MM.1S (cell line): ENCODE measurements around the gene TNRC18.
"Not testable (repeated sequence)": the region's sequence is repeated elsewhere in the genome, so short reads cannot be mapped to it uniquely, and the experiment has no call there.

ENCODE experiments used
- DNase-seq: peaks from one replicate; pipeline ENCODE4 v3.0.0-alpha.2; 2015
- H2AFZ ChIP-seq: fragments of 300-600 bp; sonication (generic); 2 replicates; pipeline ENCODE4 v1.6.0; 2016; ENCODE audit warnings: antibody characterized with exemption, low read length
- H3F3A ChIP-seq: fragments of 300-600 bp; sonication (generic); 2 replicates; pipeline ENCODE4 v1.6.1; 2016; ENCODE audit warnings: mild to moderate bottlenecking, antibody characterized with exemption, low read length, moderate library complexity, mixed read lengths; ENCODE audit not compliant: insufficient read depth
- H3K27ac ChIP-seq: fragments of 300-600 bp; sonication (generic); 2 replicates; pipeline ENCODE4 v1.5.1; 2016; ENCODE audit warnings: mild to moderate bottlenecking, low read length
- H3K27me3 ChIP-seq: fragments of 300-600 bp; sonication (generic); replicated peaks from 2 replicates; pipeline ENCODE4 v1.6.0; 2016; ENCODE audit warnings: low read length; ENCODE audit not compliant: insufficient read depth
- H3K36me3 ChIP-seq: fragments of 300-600 bp; sonication (generic); replicated peaks from 2 replicates; pipeline ENCODE4 v1.6.1; 2016; ENCODE audit warnings: mild to moderate bottlenecking, low read length, mixed read lengths; ENCODE audit not compliant: insufficient read depth
- H3K4me1 ChIP-seq: fragments of 300-600 bp; sonication (generic); 2 replicates; pipeline ENCODE4 v1.6.1; 2016; ENCODE audit warnings: low read length, mixed read lengths
- H3K4me2 ChIP-seq: fragments of 300-600 bp; sonication (generic); 2 replicates; pipeline ENCODE4 v1.6.0; 2016; ENCODE audit warnings: low read depth, low read length
- H3K4me3 ChIP-seq: fragments of 300-600 bp; sonication (generic); 2 replicates; pipeline ENCODE4 v1.5.1; 2016; ENCODE audit warnings: low read length, mixed read lengths
- H3K79me2 ChIP-seq: fragments of 300-600 bp; sonication (generic); 2 replicates; pipeline ENCODE4 v1.6.1; 2016; ENCODE audit warnings: mixed run types, low read length, mixed read lengths
- H3K9ac ChIP-seq: fragments of 300-600 bp; sonication (generic); 2 replicates; pipeline ENCODE4 v1.6.1; 2016; ENCODE audit warnings: low read length, mixed read lengths
- H3K9me2 ChIP-seq: fragments of 300-600 bp; sonication (generic); replicated peaks from 2 replicates; pipeline ENCODE4 v1.6.1; 2016; ENCODE audit warnings: mild to moderate bottlenecking, low read length, mixed read lengths; ENCODE audit not compliant: insufficient read depth
- H3K9me3 ChIP-seq: fragments of 300-600 bp; sonication (generic); replicated peaks from 2 replicates; pipeline ENCODE4 v1.6.1; 2016; ENCODE audit warnings: mild to moderate bottlenecking, low read length, mixed read lengths; ENCODE audit not compliant: insufficient read depth
- H4K20me1 ChIP-seq: fragments of 300-600 bp; sonication (generic); 2 replicates; pipeline ENCODE4 v1.6.1; 2016; ENCODE audit warnings: mild to moderate bottlenecking, low read length, moderate library complexity, mixed read lengths; ENCODE audit not compliant: insufficient read depth
- CTCF ChIP-seq: fragments of 300-600 bp; sonication (generic); IDR thresholded peaks from 2 replicates; pipeline ENCODE4 v1.5.1; 2016; ENCODE audit warnings: antibody characterized with exemption, low read length, mixed read lengths
- EZH2 ChIP-seq: fragments of 300-600 bp; sonication (generic); optimal IDR thresholded peaks from 2 replicates; pipeline ENCODE3; 2017; ENCODE audit warnings: low read depth, mild to moderate bottlenecking, antibody characterized with exemption, low read length, mixed read lengths
- EZH2phosphoT487 ChIP-seq: fragments of 300-600 bp; sonication (generic); IDR thresholded peaks from 2 replicates; pipeline ENCODE4 v1.6.1; 2018; ENCODE audit warnings: antibody characterized with exemption, low read length

TNRC18 gene

DNA sequence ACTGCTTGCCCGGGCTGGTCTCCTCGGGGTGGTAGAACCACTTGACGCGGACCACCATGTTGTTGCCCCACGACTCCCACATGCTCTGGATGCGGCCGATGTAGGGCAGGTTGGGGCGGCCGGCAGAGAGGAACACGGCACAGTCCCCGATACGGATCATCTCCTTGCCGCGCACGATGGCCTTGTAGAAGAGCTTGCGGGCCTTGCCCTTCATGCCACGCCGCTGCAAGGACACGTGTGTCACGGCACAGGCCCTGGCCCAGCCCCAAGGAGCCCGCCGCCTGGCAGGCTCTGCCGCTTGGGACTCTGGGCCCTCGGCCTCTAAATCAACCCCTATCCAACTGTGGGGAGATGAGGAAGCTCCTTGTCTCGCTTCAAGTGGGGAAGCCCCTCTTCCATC, 114.5 kb downstream of the TNRC18 start:
- no peaks in the 10 kb centered on the region for H3K4me1 ChIP-seq
- H3K79me2 ChIP-seq = no peaks in the 10 kb centered on the region
- no peak overlapping the region for H3K27ac ChIP-seq
- H3K27me3 ChIP-seq = no peaks in the 10 kb centered on the region
- no peak overlapping the region for H3K9ac ChIP-seq
- no peak overlapping the region for H3K4me3 ChIP-seq
- no peak overlapping the region for H2AFZ ChIP-seq
- TF ChIP-seq CTCF (no peak), EZH2phosphoT487 (no peak), EZH2 (no peak)
- no peaks in the 10 kb centered on the region for H3K9me3 ChIP-seq
- no peaks in the 10 kb centered on the region for H3K36me3 ChIP-seq
- no peaks in the 10 kb centered on the region for H3K9me2 ChIP-seq
- no peaks in the 10 kb centered on the region for H4K20me1 ChIP-seq
- no peak for DNase-seq
- H3K4me2 ChIP-seq = no peak overlapping the region
- no peaks in the 10 kb centered on the region for H3F3A ChIP-seq

DNA sequence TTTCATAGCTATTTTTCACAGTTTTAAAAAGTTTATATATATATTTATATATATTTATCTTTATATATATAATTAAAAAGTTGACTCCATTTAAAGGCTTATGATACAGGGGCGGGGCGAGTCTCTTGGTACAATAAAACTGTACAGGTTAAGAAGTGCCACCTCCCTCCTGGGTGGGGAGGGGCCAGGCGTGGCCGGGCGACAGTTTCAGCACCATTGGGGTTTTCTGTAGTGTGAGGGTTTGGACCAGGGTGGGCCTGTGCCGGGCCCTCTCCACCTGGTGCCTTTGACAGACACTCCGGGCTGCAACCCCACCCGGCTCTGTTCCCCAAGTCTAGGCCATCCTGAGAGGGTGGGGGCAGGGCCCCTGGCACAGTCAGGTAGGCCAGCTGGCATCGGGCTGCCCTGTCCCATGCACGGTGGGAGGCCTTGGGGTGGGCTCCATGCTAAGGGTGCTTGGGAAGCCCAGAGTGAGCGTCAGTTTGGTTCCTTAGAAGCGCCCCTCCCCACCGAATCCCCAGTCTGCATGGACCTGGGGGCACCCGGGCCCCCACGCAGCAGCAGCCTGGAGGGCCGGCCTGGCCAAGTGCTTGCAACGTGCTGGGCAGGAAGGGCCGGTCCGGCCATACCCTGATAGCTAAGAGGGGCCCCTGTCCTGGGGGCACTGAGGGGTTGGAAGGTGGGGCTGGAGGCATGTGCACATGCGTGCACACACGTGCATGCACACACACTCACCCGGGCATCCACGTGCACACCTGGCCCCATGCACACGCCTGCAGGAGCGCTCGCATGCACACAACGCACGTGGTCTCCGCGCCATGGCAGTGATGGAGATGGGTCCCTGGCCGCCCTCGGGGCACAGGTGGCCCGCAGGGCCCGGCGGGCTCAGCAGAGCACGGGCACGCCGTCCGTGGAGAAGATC, 116.2 kb downstream of the TNRC18 start:
- not testable (repeated sequence) for H3K9me2 ChIP-seq, H3K9me3 ChIP-seq, H3K9ac ChIP-seq, H3K79me2 ChIP-seq, H4K20me1 ChIP-seq, H3K36me3 ChIP-seq, H3K4me3 ChIP-seq, H3K27me3 ChIP-seq, DNase-seq, H3K4me1 ChIP-seq, H3K27ac ChIP-seq, H2AFZ ChIP-seq, H3F3A ChIP-seq, H3K4me2 ChIP-seq

GRCh38 chr7:5305050-5305449, 118.6 kb downstream of the TNRC18 start:
- not testable (repeated sequence) for H3K79me2 ChIP-seq, H3F3A ChIP-seq, H3K9me2 ChIP-seq, H3K9ac ChIP-seq, H3K27me3 ChIP-seq, H3K4me1 ChIP-seq, H3K36me3 ChIP-seq, H3K27ac ChIP-seq, H3K9me3 ChIP-seq, H3K4me3 ChIP-seq, DNase-seq, H2AFZ ChIP-seq, H3K4me2 ChIP-seq, H4K20me1 ChIP-seq

GRCh38 chr7:5303591-5304505, 119.8 kb downstream of the TNRC18 start:
- TF ChIP-seq EZH2phosphoT487 (no peak), CTCF (no peak), EZH2 (no peak)
- H3K36me3 ChIP-seq = no peaks in the 10 kb centered on the region
- no peaks in the 10 kb centered on the region for H3F3A ChIP-seq
- no peak overlapping the region for H2AFZ ChIP-seq
- no peaks in the 10 kb centered on the region for H3K9me3 ChIP-seq
- H3K27me3 ChIP-seq = peaks cover 14% of the 10 kb centered on the region
- no peak overlapping the region for H3K27ac ChIP-seq
- no peak for DNase-seq
- no peak overlapping the region for H3K4me3 ChIP-seq
- no peak overlapping the region for H3K4me2 ChIP-seq
- H4K20me1 ChIP-seq = no peaks in the 10 kb centered on the region
- no peaks in the 10 kb centered on the region for H3K9me2 ChIP-seq
- H3K79me2 ChIP-seq = no peaks in the 10 kb centered on the region
- no peaks in the 10 kb centered on the region for H3K4me1 ChIP-seq
- H3K9ac ChIP-seq = no peak overlapping the region
